PFSK-1 (cell line): Measurements from ENCODE around the gene AFDN.

Experiments used
- FOXP2 ChIP-seq: optimal IDR thresholded peaks from 2 replicates; pipeline ENCODE3; 2011; ENCODE audit warnings: borderline replicate concordance, control low read depth, inconsistent platforms; ENCODE audit not compliant: insufficient read depth; ENCODE audit errors: extremely low read length, extremely low read depth
- POLR2AphosphoS5 ChIP-seq: IDR thresholded peaks from 2 replicates; pipeline ENCODE4 v1.6.1; 2012; ENCODE audit warnings: low read depth, mild to moderate bottlenecking, control low read depth, low read length, moderate library complexity
- REST ChIP-seq, 2 experiments: IDR thresholded peaks; 2 replicates each; pipeline versions ENCODE4 v1.6.1 to v1.8.0; 2011 to 2012; ENCODE audit warnings: low read depth in 2 of 2, low read length in 2 of 2, control low read depth in 1 of 2, inconsistent platforms in 1 of 2, mild to moderate bottlenecking in 1 of 2, moderate library complexity in 1 of 2; ENCODE audit not compliant: insufficient read depth in 1 of 2
- SIN3A ChIP-seq: IDR thresholded peaks from 2 replicates; pipeline ENCODE4 v1.6.1; 2012; ENCODE audit warnings: mild to moderate bottlenecking, low read length, moderate library complexity, borderline replicate concordance; ENCODE audit not compliant: insufficient read depth
- TAF1 ChIP-seq: IDR thresholded peaks from 2 replicates; pipeline ENCODE4 v1.6.1; 2012; ENCODE audit warnings: low read length, control low read depth, borderline replicate concordance; ENCODE audit not compliant: insufficient read depth

Gene AFDN

DNA sequence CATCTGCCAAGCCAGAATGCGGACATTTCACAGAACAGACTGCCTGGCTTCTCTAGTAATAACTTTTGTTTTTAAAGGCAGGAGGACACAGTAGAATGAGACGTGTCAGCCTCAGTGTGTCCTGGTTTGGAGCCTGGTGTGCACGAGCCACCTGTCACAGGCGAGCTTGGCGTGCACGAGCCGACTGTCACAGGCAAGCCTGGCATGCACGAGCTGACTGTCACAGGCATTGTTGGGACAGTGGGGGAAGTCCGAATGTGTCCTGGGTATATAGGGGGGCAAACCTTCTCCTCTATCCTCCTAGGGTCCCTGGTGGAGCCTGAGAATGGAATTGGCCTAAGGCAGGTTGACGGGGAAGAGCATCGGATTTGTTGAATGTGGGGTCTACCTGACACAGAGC is 178.2 kb downstream of the AFDN start:
- TF ChIP-seq POLR2AphosphoS5 (no peak), SIN3A (no peak), REST (IDR thresholded peaks at IDR 0.05; ENCODE audit: insufficient read depth in 1 of 2, low read depth in 2 of 2, low read length in 2 of 2) (no peak)

GRCh38 chr6:168005796-168006195 is 179.1 kb downstream of the AFDN start:
- TF ChIP-seq REST (IDR thresholded peaks at IDR 0.05; ENCODE audit: insufficient read depth in 1 of 2, low read depth in 2 of 2, low read length in 2 of 2) (no peak), SIN3A (no peak), TAF1 (no peak), POLR2AphosphoS5 (no peak), FOXP2 (no peak)

DNA sequence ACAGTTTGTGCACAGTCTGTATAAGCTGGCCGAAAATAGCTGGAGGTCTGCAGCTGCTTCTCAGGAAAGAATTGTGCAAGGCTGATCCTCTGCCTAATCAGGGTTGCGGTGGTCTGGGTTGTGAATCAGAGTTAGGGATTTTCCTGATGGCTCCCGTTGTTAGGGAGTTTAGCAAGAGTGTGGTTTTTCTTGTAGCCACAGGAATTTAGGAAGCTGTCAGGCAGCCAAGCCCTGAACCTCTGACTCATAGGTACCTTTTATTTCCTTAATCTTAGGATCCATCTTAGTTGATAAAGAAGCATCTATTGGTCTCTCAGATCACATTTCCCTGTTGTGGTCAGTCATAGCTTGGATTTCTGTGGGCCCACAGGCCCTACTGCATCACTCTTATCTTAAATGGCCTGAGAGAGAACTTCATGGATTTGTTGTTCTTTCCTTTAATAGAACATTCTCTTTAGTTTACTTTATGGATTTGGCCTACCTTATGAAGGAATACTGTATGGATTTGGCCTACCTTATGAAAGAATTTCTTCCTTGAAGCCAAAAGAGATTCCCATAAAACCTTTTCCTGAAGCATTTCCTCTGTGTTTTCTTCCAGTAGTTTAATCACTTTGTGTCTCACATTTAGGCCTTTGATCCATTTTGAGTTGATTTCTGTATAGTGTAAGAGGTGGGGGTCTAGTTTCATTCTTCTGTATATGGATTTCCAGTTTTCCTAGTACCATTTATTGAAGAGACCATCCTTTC is 181.1 kb downstream of the AFDN start:
- TF ChIP-seq POLR2AphosphoS5, result no peak
- TF ChIP-seq FOXP2, result no peak
- no peak for TF ChIP-seq SIN3A
- no peak for TF ChIP-seq TAF1

GRCh38 chr6:168009331-168009730 is 182.6 kb downstream of the AFDN start:
- TF ChIP-seq SIN3A (no peak), REST (IDR thresholded peaks at IDR 0.05; ENCODE audit: insufficient read depth in 1 of 2, low read depth in 2 of 2, low read length in 2 of 2) (no peak), TAF1 (no peak), FOXP2 (no peak), POLR2AphosphoS5 (no peak)

DNA sequence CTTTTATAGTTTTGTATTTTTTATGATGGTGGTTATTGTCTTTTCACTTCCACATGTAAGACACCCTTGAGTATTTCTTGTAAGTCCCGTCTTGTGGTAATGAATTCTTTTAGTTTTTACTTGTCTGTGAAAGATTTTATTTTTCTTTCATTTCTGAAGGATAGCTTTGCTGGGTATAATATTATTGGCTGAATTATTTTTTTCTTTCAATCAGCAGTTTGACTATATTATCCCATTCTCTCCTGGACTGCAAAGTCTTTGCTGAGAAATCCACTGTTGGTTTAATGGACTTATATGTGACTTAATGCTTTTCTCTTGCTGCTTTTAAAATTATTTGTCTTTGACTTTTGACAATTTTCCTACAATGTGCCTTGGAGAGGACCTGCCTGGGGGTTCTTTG is 184.6 kb downstream of the AFDN start:
- TF ChIP-seq REST (IDR thresholded peaks at IDR 0.05; ENCODE audit: insufficient read depth in 1 of 2, low read depth in 2 of 2, low read length in 2 of 2), result no peak
- TF ChIP-seq TAF1, result no peak
- TF ChIP-seq POLR2AphosphoS5, result no peak
- no peak for TF ChIP-seq FOXP2
- TF ChIP-seq SIN3A, result no peak
